GM19452 (cell line): ENCODE measurements around the gene GRXCR2.
"Not testable (repeated sequence)": the region's sequence is repeated elsewhere in the genome, so short reads cannot be mapped to it uniquely, and the experiment has no call there.

Source experiments
- ATAC-seq: cut with Tn5 transposase; IDR thresholded peaks from one replicate; pipeline ENCODE4 v1.9.1; 2021; ENCODE audit not compliant: unreplicated experiment

GRXCR2 gene, protein sequence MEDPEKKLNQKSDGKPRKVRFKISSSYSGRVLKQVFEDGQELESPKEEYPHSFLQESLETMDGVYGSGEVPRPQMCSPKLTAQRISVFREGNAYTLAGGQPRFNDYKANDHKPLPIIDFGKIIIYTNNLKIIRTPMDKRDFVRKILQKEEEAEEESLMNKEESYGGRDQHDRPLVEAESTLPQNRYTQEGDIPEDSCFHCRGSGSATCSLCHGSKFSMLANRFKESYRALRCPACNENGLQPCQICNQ

DNA sequence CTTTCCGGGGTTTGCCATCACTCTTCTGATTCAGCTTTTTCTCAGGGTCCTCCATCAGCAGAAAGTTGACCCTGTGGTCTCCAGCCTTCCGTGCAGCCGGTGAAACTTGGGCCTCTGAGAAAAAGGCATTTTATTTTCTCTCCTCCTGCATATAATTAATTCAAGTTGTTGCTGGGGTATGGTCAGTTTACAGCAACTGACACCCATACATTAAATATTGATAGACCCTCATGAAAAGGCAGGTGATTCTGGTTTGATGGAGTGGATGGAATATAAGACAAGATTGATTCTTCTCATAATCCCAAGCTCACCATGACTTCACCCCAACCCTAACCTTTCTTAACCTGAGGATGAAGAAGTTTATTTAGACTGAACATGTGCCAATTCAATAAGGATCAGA is at the start of gene GRXCR2:
TSS of gene GRXCR2 (minus strand) at position 101 of the 400 bp plus-strand sequence. CDS start at position 55, 46 bp downstream.
- ATAC-seq, result no peak

DNA sequence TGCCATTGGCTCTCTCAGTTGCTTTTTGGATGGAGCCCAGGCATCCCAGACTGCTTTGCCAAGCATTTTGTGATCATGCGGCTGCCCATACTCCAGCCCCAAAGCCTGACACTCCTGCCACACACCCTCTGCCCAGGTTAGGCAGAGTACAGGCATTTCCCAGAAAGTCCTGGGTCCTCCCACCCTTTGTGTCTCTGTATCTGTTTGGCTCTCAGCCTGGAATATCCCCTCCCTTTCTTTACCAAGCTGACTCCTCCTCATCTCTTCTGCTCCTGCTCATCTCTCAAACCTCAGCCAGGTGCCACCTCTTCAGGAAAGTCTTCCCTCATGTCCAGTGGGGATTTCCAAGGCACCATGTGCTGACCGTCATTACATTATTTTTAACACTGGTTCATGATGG is 49.2 kb upstream of the GRXCR2 start:
- ATAC-seq, result no peak

DNA sequence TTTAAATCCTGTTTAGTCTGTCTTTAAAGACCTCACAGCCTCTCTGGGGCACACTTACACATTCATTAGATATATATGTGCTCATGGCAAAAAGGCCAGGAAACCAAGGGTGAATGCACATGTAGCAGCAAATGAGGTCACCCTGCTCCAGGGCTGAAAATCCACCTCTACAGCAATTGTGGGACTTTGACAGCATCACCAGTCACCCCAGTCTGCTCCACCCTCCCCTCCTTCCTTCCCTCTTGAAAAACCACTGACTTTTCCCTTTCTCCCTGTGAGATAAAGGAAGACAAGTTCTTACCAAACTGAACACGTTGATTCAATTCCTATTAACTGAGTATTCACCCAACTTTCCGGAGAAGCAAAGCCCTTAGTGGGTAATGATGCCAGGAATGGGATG is 48.4 kb upstream of the GRXCR2 start:
- no peak for ATAC-seq

DNA sequence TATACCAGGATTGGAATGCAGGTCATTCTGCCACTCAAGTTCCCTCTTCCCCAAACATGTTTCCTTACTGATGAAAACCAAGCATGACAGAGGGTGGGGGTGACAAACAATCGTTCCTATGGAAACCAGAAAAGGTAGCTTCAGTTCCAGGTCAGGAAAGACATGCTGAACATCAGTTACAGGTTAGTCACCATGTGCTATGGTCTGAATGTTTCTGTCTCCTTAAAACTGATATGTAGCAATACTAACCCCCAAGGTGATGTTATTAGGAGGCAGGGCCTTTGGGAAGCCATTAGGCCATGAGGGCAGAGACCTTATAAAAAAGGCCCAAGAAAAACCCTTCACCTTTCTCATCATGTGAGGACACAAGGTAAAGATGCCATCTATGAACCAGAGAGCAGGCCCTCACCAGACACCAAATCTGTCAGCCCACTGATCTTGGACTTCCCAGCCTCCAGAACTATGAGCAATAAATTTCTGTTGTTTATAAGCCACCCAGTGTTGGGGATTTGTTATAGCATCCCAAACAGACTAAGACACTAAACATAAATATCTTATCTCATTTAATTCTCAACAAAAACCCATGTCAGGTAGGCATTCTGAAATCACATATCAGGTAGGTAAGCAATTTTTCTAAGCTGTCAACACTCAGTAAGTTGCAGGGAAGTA is 47.9 kb upstream of the GRXCR2 start:
- no peak for ATAC-seq

DNA sequence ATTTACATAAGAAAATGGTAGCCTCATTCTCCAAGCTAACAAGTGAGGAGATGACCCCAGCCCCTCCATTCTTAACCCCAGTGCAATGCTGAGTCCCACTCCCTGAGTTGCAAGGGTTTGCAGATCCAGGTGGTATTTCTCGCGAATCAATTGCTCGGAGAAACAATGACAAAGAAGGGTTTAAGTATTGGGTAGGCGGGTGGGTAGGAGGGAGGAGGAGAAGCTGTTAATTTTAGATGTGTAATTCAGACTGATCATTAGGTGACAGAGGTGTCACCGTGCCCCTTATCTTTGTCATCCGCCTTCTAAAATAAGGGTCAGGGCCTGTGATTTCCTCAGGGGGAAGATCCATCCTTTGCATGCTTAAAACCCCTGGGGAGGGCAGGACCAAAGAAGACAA is 46.6 kb upstream of the GRXCR2 start:
- no peak for ATAC-seq

DNA sequence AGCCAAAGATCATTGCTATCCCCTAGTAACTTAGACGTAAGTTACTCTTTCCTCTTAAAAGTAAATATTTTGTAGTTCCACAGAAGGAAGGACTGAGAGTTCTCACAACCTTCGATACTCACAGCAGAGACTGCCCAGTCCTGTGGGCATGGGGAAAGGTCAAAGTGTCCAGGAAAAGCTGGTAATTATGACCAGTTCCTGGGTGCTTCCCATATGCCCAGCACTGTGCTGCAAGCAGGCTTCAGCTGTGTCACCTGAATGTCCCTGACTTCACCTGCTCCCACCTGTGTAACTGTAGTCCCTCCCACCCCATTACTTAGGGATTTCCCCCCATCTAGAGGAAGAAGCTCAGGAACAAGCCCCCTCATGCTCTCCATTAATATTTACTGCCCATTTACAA is 45.6 kb upstream of the GRXCR2 start:
- no peak for ATAC-seq

DNA sequence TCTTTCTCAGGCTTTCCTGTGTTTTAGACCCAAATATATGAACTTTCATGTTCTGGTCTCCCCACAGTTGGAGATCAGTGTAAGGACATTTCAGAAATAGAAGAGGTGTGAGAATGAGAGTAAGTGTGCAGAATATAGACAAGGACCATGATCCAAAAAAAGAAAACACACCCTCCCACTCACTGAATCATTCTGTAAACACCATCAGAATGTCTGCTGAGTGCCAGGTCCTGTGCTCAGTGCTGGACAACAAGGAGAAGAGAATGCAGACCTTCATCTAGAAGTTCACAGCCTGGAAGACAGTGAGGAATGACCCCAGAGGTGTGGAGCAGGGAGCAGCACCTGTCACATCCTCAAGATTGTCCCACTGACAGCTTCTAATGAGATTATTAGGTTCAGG is 44.5 kb upstream of the GRXCR2 start:
- no peak for ATAC-seq

DNA sequence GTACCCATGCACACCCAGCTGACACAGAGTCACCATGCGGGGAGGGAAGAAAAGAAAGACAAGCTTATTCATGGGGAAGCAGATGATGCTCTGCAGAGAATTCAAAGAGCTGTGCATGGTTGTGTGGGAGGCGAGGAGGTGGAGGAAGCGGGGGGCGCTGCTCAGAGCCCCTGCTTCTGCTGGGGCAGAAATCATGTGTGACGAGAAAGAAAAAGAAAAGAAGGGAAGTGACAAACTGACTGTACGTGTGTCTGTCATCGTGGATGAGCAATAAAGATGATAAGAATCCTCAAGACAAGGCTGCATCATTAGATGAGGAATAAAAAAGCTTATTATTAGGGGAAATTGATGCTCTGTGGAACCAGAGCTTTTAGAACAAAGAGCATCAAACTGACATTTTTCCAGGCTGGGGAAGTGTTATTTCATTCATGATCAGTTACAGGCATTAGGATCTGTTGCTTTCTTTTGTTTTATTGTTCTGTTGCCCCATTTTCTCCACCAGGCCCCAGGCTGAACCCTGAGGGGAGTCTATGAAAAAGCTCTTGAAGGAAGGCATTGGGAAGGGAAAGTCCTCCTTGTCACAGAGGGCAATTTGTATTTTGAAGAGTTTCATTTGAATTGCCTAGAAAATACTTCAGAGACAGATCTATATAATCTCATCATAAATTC is 43.3 kb upstream of the GRXCR2 start:
- no peak for ATAC-seq

DNA sequence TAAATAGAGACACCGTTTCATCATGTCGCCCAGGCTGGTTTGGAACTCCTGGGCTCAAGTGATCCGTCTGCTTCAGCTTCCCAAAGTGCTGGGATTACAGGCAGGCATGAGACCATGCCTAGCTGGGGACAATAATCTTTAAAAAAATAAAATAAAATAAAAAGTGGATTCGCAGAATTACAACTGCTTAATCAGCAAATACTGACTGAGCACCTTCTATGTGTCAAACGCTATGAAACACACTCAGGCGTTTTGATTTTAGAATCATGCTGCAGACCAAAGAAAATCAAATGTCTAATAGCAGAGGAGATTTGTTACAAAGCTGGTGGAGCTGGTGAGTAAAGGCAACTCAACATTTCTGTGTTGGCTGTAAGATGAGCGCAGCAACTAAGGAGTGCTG is 40.9 kb upstream of the GRXCR2 start:
- ATAC-seq, result no peak

DNA sequence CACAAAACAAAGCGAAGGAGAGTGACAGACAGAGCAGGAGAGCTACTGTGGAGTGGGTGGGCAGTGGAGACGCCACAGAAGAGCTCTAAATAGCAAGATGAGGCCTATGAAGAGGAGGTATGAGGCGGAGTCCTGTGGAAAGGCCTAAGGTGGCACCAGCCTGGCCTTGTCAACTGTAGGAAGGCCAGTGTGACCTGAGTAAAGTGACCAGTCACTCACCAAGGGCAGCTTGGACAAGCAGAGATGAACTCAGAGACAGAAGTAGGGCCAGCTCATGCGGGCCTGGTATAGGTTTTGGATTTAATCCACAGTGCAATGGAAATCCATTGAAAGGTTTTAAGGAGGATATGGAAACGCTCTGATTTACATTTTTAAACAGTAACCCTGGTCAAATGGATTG is 39.8 kb upstream of the GRXCR2 start:
- no peak for ATAC-seq

DNA sequence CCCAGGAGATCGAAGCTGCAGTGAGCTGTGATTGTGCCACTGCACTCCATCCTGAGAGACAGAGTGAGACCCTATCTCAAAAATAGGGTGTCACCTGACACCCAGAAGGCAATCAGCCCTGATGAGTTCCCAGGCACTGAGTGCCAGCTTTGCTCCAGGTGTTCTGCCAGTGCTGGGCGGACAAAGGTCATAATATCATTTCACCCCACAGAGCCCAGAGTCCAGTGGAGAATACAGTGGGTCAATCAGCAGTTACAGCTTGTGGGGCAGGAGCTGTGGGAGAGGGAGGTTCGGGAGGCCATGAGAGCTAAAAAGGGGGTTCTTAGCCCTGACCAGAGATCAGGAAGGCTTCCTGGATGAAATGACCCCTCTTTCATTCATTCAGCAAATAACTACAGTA is 39.2 kb upstream of the GRXCR2 start:
- no peak for ATAC-seq

DNA sequence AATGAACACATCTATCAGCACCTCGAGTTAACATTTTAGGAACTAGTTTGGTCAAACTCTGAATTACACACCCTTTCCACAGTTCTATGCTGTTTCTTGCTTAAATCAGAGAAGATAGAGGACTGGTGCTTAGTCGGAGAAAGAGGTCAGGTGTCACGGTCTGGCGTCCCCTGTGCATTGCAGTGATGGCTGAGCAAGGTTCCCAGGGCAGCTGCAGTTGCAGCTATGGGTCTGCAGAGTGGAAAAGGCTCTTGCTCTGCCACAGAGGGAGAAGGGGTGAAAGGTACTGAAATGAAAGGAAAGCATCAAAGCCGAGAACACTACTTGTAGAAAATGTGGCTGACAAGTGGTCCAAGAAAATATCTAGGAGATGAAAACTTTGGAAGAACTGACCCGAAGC is 38.4 kb upstream of the GRXCR2 start:
- no peak for ATAC-seq

DNA sequence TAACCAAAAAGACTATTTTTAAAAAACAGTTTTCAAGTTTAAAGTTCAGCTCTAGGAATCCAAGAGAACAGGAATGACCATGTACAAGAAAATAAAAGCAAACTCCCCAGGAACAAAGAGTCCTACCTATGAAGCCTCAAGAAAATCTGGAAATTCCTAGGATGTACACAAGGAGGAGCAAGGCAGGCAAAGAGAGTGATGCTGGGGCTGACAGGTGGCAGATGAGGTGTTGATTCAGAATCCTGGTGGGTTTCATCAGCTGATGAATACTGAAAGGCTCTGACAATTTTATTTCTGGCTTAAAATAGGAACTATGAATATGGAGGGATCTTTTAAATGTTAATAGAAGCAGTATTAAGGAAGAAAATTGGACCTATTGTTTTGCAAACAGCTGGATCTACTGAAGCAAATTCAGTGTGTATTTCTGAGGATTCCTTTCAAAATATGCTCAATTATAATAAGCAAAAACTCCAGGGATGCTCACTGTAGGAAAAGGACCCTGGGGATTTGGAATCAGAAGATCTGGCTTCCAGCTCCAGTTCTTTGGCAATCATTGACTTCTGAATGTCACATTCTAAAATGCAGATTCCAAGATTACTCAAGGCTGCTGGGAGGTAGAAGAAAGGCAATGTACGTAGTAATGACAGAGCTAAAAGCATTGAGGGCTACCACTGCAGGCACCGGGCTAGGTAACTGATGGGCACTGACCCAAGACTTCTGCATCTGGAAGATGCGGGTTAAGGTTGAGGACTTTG is 35.6 kb upstream of the GRXCR2 start:
- ATAC-seq, result no peak

DNA sequence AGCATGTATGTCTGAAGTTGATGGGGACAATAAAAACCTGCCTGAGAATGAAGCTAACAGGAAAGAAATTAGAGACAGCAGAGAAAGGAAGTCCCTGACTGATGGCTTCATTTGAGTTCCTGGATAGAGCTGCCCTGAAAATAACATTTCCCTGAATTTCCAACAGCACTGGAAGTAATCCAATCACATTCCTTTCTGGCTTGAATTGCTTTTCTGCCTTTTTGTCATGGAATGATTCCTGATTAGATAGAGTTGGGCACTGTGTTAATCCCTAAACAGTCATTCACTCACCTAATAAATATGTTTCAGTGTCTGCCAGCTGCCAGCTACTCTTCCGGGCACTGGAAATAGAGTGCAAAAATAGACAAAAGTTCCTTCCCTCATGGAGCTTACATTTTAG is 33.6 kb upstream of the GRXCR2 start:
- ATAC-seq, result no peak

DNA sequence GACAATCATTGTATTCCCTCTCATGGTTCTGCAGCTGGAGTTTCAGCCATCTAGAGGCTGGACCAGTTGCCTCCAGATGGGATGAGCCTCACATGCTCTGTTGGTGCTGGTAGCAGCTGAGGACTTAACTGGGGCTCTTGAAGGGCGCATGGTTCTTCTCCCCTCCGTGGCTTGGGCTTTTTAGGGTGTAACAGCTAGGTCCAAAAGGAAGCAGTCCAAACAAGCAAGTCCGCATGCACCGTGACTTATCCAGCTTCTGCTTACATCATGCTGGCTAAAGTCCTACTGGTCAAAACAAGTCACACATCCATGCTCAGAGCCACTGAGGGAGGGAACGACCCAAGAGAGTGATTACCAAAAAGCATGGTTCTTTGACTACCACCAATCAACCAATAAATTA is 31.9 kb upstream of the GRXCR2 start:
- ATAC-seq, result no peak

DNA sequence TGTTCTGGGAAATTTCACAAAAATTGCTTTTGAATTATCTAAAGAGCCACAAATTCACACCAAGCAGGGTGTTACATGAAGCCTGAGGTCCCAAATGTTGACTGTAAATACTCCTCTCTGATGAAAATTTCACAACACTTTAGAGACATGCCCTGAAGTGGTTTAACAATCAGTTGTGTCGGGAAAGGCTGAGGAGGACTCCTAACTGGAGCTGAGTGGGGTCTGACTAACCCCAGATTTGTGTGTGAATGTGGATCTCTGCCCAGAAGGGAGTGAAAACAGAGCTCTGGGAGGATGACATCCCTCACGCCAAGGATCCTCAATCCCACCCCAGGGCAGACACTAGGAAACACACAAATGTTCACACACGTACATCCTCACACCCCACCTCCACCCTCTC is 31.1 kb upstream of the GRXCR2 start:
- ATAC-seq, result no peak

DNA sequence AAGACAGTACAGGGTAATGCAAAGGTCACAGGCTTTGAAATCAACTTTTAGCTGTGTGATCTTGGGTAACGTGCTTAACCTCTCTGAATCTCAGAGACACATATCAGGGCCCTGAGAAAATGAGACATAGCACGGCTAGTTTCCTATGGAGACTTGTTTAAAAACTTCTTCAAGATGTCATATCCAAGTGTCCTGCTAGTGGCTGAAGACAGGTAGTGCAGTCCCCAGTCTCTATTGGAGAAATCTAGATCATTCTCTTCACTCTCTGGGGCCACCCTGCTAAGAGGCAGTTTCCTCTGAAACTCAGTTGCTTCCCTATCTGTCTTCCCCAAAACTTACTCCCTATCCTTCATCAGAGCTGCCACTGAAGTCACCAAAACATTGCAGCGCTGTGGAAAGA is 30.3 kb upstream of the GRXCR2 start:
- no peak for ATAC-seq

DNA sequence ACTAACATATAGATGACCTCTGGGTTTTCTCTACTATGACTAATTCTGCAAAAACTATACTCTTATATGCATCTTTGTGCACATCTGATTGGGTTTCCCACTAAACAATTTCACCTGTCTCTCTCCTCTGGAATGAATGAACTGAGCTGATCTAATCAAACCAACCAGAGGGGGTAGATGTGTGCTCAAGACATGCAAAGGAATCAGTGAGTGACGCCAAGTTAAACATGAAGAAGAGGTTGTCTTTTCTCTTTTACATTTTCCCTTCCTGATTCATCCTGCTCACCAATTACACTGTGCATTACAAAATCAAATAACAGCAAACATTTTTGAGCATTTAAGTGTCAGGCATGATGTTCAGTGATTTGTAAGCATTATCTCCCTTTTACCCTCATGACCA is 29.6 kb upstream of the GRXCR2 start:
- no peak for ATAC-seq

DNA sequence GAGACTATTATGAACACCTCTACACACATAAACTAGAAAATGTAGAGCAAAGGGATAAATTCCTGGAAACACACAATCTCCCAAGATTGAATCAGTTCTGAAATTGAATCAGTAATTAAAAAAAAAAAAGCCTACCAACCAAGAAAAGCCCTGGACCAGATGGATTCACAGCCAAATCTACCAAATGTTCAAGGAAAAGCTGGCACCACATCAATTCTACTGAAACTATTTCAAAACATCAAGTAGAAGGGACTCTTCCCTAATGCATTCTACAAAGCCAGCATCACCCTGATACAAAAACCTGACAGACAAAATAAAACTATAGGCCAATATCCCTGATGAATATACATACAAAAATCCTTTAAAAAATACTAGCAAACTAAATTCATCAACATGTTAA is 25.4 kb upstream of the GRXCR2 start:
- no peak for ATAC-seq

DNA sequence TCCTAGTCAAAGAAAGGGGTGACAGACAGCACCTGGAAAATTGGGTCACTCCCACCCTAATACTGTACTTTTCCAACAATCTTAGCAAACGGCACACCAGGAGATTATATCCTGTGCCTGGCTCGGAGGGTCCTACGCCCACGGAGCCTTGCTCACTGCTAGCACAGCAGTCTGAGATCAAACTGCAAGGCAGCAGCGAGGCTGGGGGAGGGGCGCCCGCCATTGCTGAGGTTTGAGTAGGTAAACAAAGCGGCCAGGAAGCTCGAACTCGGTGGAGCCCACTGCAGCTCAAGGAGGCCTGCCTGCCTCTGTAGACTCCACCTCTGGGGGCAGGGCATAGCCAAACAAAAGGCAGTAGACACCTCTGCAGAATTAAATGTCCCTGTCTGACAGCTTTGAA is 18.6 kb upstream of the GRXCR2 start:
- not testable (repeated sequence) for ATAC-seq

DNA sequence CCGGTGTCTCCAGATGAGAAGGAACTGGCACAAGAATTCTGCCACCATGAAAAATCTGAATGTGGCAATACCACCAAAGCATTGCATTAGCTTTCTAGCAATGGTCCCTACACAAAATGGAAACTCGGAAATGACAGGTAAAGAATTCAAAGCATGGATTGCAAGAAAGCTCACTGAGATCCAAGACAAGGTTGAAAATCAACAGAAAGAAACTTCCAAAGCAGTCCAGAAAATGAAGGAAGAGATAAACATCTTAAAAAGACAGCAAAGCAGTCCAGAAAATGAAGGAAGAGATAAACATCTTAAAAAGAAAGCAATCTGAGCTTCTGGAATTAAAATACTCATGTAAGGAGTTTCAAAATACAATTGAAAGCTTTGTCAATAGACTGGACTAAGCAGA is 16.8 kb upstream of the GRXCR2 start:
- ATAC-seq, result no peak
